KMS-11 (cell line): ENCODE measurements around the gene BRMS1L.

Experiments
- H2AFZ ChIP-seq: fragments of 200-600 bp; sonication (generic); 2 replicates; pipeline ENCODE4 v1.6.1; 2016; ENCODE audit warnings: antibody characterized with exemption, mixed run types, low read depth
- H3K27ac ChIP-seq: fragments of 200-600 bp; sonication (generic); 2 replicates; pipeline ENCODE4 v1.6.1; 2016; ENCODE audit warnings: mild to moderate bottlenecking, mixed run types
- H3K27me3 ChIP-seq: fragments of 200-600 bp; sonication (generic); 2 replicates; pipeline ENCODE4 v1.6.1; 2017; ENCODE audit warnings: mild to moderate bottlenecking, low read depth, mixed run types, moderate library complexity; ENCODE audit not compliant: insufficient read depth
- H3K36me3 ChIP-seq: fragments of 200-600 bp; sonication (generic); 2 replicates; pipeline ENCODE4 v1.6.1; 2017; ENCODE audit warnings: mild to moderate bottlenecking, mixed run types; ENCODE audit not compliant: insufficient read depth
- H3K4me1 ChIP-seq: fragments of 200-600 bp; sonication (generic); 2 replicates; pipeline ENCODE4 v1.6.1; 2016; ENCODE audit warnings: mild to moderate bottlenecking, low read depth, mixed run types; ENCODE audit not compliant: poor library complexity, severe bottlenecking
- H3K4me2 ChIP-seq: fragments of 200-600 bp; sonication (generic); 2 replicates; pipeline ENCODE4 v1.7.0; 2016; ENCODE audit warnings: mild to moderate bottlenecking, mixed run types
- H3K4me3 ChIP-seq: fragments of 200-600 bp; sonication (generic); IDR thresholded peaks from 2 replicates; pipeline ENCODE4 v1.6.1; 2017; ENCODE audit warnings: low read depth, low read length, mixed read lengths; ENCODE audit not compliant: insufficient read depth
- H3K79me2 ChIP-seq: fragments of 200-600 bp; sonication (generic); 2 replicates; pipeline ENCODE4 v1.6.1; 2016; ENCODE audit warnings: low read depth, mixed run types; ENCODE audit not compliant: insufficient read depth
- H3K9ac ChIP-seq: fragments of 200-600 bp; sonication (generic); 2 replicates; pipeline ENCODE4 v1.6.1; 2016; ENCODE audit warnings: mild to moderate bottlenecking, mixed run types
- H4K20me1 ChIP-seq: fragments of 200-600 bp; sonication (generic); 2 replicates; pipeline ENCODE4 v1.6.1; 2016; ENCODE audit warnings: mild to moderate bottlenecking, mixed run types; ENCODE audit not compliant: insufficient read depth
- CTCF ChIP-seq: fragments of 200-600 bp; sonication (generic); conservative IDR thresholded peaks from 2 replicates; pipeline ENCODE4 v1.6.1; 2017; ENCODE audit warnings: low read depth, mild to moderate bottlenecking, antibody characterized with exemption, low read length, moderate library complexity, mixed read lengths

BRMS1L gene

GRCh38 chr14:35861204-35861868 lies 35.2 kb downstream of the BRMS1L start:
- peak overlapping the region; percentile 40; the same call in 1 of the 2 replicates for H3K27ac ChIP-seq
- no peak overlapping the region for H3K9ac ChIP-seq
- H3K4me2 ChIP-seq, result peak overlapping the region; percentile 51
- H4K20me1 ChIP-seq, result no peaks in the 10 kb centered on the region
- no peak overlapping the region for H3K4me3 ChIP-seq
- no peaks in the 10 kb centered on the region for H3K79me2 ChIP-seq
- H3K4me1 ChIP-seq, result peaks cover 48% of the 10 kb centered on the region
- H3K27me3 ChIP-seq, result no peaks in the 10 kb centered on the region
- TF ChIP-seq CTCF, result no peak
- no peaks in the 10 kb centered on the region for H3K36me3 ChIP-seq
- H2AFZ ChIP-seq, result no peak overlapping the region

- Histone ChIP-seq H3K4me1 (peaks cover 15% of the 10 kb centered on the region), H3K79me2 (no peaks in the 10 kb centered on the region), H3K36me3 (no peaks in the 10 kb centered on the region), H3K4me2 (no peak overlapping the region), H3K27me3 (no peaks in the 10 kb centered on the region), H3K4me3 (no peak overlapping the region), H3K27ac (no peak overlapping the region), H4K20me1 (no peaks in the 10 kb centered on the region), H2AFZ (no peak overlapping the region), H3K9ac (no peak overlapping the region)
- TF ChIP-seq CTCF, result no peak
Observed at GRCh38 chr14:35865611-35866324, 39.6 kb downstream of the BRMS1L start.

GRCh38 chr14:35866595-35867279 lies 40.6 kb downstream of the BRMS1L start:
- Histone ChIP-seq H3K9ac (no peak overlapping the region), H3K79me2 (no peaks in the 10 kb centered on the region), H3K27me3 (no peaks in the 10 kb centered on the region), H3K36me3 (no peaks in the 10 kb centered on the region), H3K27ac (no peak overlapping the region), H3K4me2 (no peak overlapping the region), H3K4me1 (peaks cover 5% of the 10 kb centered on the region), H2AFZ (no peak overlapping the region), H4K20me1 (no peaks in the 10 kb centered on the region), H3K4me3 (no peak overlapping the region)
- no peak for TF ChIP-seq CTCF

GRCh38 chr14:35867280-35867629 lies 41.1 kb downstream of the BRMS1L start:
- H3K36me3 ChIP-seq, result no peaks in the 10 kb centered on the region
- no peak overlapping the region for H3K27ac ChIP-seq
- H3K4me3 ChIP-seq, result no peak overlapping the region
- H3K4me1 ChIP-seq, result no peaks in the 10 kb centered on the region
- no peaks in the 10 kb centered on the region for H4K20me1 ChIP-seq
- no peak overlapping the region for H3K9ac ChIP-seq
- no peak for TF ChIP-seq CTCF
- H2AFZ ChIP-seq, result no peak overlapping the region
- no peak overlapping the region for H3K4me2 ChIP-seq
- H3K27me3 ChIP-seq, result no peaks in the 10 kb centered on the region
- no peaks in the 10 kb centered on the region for H3K79me2 ChIP-seq
